ENCODE measurements around the gene MLANA. TPM values are rescaled to one million over a fixed set of nuclear protein-coding genes. Genes with fewer than 3 reads are reported as not detected.

MLANA gene
- total and polyA plus RNA-seq, 10 of the 15 experiments (the other 5 are each of a cell fraction or from before 2014, with no cell fraction given): 0.11 to 0.26 (median 0.13) TPM; not detected in 6

DNA sequence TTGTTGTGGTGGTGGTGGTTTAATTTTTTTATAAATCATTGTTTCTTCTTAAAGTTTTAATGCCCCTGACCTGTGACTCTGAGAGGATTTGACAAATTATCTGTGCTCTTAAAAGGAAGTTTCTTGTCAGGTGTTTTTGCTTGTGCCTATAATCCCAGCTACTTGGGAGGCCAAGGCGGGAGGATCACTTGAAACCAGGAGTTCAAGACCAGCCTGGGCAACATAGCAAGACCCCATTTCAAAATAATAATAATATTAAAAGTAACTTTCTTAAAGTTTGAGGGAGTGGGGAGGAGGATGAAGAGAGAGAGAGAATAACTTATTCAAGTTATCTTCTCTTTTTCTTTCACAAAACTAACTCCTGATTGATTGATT is 45.5 kb upstream of the MLANA start:
- ATAC-seq (no peak), FAIRE-seq (no peak), DNase-seq (ENCODE audit: low read depth, low spot score) (no peak)
- no peak overlapping the region for H3K4me3 ChIP-seq
- no peaks in the 10 kb centered on the region for H4K20me1 ChIP-seq (ENCODE audit: control insufficient read depth, insufficient read depth)
- peak overlapping the region; percentile 38 for H3K27ac ChIP-seq (ENCODE audit: control insufficient read depth, insufficient read depth)
- POLR2A ChIA-PET: interaction anchor here (0.6 to 0.9 kb wide), 4 partner anchors 13 to 1372 kb away, joined by 3 to 5 read pairs (median 4); no protein-coding TSS in a partner anchor
- RAD21 ChIA-PET (ENCODE audit: unreplicated experiment): interaction anchor here (0.6 to 4.0 kb wide), 4 partner anchors 13 to 38 kb away, joined by 3 to 42 read pairs (median 4); partner anchors contain the start of gene ERMP1
- peak overlapping the region; percentile 74 for H2AFZ ChIP-seq (ENCODE audit: control insufficient read depth, low read depth, low read length)
- no TSS peak for BruUV-seq (replicated peaks)
- no peaks in the 10 kb centered on the region for H3K27me3 ChIP-seq (replicated peaks in 1 of 2; ENCODE audit: control insufficient read depth in 2 of 2, insufficient read depth in 2 of 2, low read length in 1 of 2)
- H3K79me2 ChIP-seq (ENCODE audit: control insufficient read depth, insufficient read depth, low read length): no peaks in the 10 kb centered on the region
- CTCF ChIA-PET: interaction anchor here (0.8 to 4.6 kb wide), 3 partner anchors 10 to 29 kb away, joined by 3 to 53 read pairs (median 4); partner anchors contain the start of gene ERMP1
- 100% methylated on average over 1 of the region's 1 CpG for WGBS (ENCODE audit: insufficient coverage, insufficient replicate concordance, low lambda C conversion rate, missing lambda C conversion rate)
- intact Hi-C loops (cut with micrococcal nuclease; ENCODE audit: unreplicated experiment) (no loop called here), in situ Hi-C loops (cut with MboI) (no loop called here)
- H3K36me3 ChIP-seq (ENCODE audit: control insufficient read depth in 2 of 2, insufficient read depth in 2 of 2, low read length in 1 of 2): no peaks in the 10 kb centered on the region
- H3K9me3 ChIP-seq (replicated peaks; ENCODE audit: control insufficient read depth, insufficient read depth, low read length): peaks cover 3% of the 10 kb centered on the region; the same call in 2 of the 3 replicates
- H3K4me1 ChIP-seq (ENCODE audit: control insufficient read depth, insufficient read depth, low read length): peaks cover 48% of the 10 kb centered on the region
- no peak overlapping the region for H3K9ac ChIP-seq (ENCODE audit: control insufficient read depth, insufficient read depth, low read length)
- SMC1A ChIA-PET (ENCODE audit: uncharacterized antibody, unreplicated experiment): interaction anchor here (0.6 to 4.7 kb wide), 4 partner anchors 13 to 42 kb away, joined by 3 to 75 read pairs (median 3); partner anchors contain the start of gene ERMP1
- no peak overlapping the region for H3K4me2 ChIP-seq (ENCODE audit: control insufficient read depth, insufficient read depth)
- TF ChIP-seq HDGF (IDR thresholded peaks at IDR 0.05): no peak
- TF ChIP-seq CBX3 (IDR thresholded peaks at IDR 0.05; ENCODE audit: borderline replicate concordance, low read depth): no peak
- TF ChIP-seq SPI1 (IDR thresholded peaks at IDR 0.05; ENCODE audit: borderline replicate concordance, insufficient read depth, low read depth, low read length): no peak
- TF ChIP-seq ZBTB4 (CRISPR knock-in tag; IDR thresholded peaks at IDR 0.05): no peak
- TF ChIP-seq CEBPB (IDR thresholded peaks at IDR 0.05; ENCODE audit: borderline replicate concordance in 1 of 2, low read depth in 2 of 2, low read length in 2 of 2): no peak
- TF ChIP-seq MYB (IDR thresholded peaks at IDR 0.05; ENCODE audit: borderline replicate concordance, low read depth, low read length): no peak
- no peak for TF ChIP-seq MTA2 (IDR thresholded peaks at IDR 0.05; ENCODE audit: low read depth)
- no peak for TF ChIP-seq PRDM15 (CRISPR knock-in tag; IDR thresholded peaks at IDR 0.05)
- TF ChIP-seq RUNX3 (IDR thresholded peaks at IDR 0.05; ENCODE audit: low read length): no peak
- no peak for TF ChIP-seq GATAD2B (conservative IDR thresholded peaks at IDR 0.05; ENCODE audit: low read depth)
- TF ChIP-seq FOS (IDR thresholded peaks at IDR 0.05; ENCODE audit: borderline replicate concordance, extremely low read depth, insufficient read length): no peak
- TF ChIP-seq, protein P1, sequence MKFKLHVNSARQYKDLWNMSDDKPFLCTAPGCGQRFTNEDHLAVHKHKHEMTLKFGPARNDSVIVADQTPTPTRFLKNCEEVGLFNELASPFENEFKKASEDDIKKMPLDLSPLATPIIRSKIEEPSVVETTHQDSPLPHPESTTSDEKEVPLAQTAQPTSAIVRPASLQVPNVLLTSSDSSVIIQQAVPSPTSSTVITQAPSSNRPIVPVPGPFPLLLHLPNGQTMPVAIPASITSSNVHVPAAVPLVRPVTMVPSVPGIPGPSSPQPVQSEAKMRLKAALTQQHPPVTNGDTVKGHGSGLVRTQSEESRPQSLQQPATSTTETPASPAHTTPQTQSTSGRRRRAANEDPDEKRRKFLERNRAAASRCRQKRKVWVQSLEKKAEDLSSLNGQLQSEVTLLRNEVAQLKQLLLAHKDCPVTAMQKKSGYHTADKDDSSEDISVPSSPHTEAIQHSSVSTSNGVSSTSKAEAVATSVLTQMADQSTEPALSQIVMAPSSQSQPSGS (IDR thresholded peaks at IDR 0.05; ENCODE audit: low read length): no peak
- no peak for TF ChIP-seq JUNB (IDR thresholded peaks at IDR 0.05)
- TF ChIP-seq BHLHE40 (IDR thresholded peaks at IDR 0.05; ENCODE audit: borderline replicate concordance in 1 of 2, low read depth in 2 of 2, low read length in 1 of 2): no peak
- TF ChIP-seq CBFB (IDR thresholded peaks at IDR 0.05; ENCODE audit: low read depth): no peak
- no peak for TF ChIP-seq TAF1 (IDR thresholded peaks at IDR 0.05; ENCODE audit: borderline replicate concordance, low read depth, low read length)
- no peak for TF ChIP-seq MXI1 (IDR thresholded peaks at IDR 0.05; ENCODE audit: low read depth, low read length)
